ENCODE measurements around the gene A2ML1.
"Not testable (repeated sequence)": the region's sequence is repeated elsewhere in the genome, so short reads cannot be mapped to it uniquely, and the experiment has no call there.

A2ML1 gene

GRCh38 chr12:8822298-8822697 lies at the start of gene A2ML1:
Gene A2ML1 (plus strand): TSS chr12:8822621. CDS start chr12:8822652, 31 bp downstream.
- DNase-seq, result no peak

- DNase-seq, result no peak
Measured at GRCh38 chr12:8773461-8773860, 49.0 kb upstream of the A2ML1 start.

GRCh38 chr12:8779281-8779680 lies 43.1 kb upstream of the A2ML1 start:
- DNase-seq, result no peak

GRCh38 chr12:8779862-8780261 lies 42.6 kb upstream of the A2ML1 start:
- DNase-seq, result no peak

- no peak for DNase-seq
Measured at GRCh38 chr12:8780389-8780788, 42.0 kb upstream of the A2ML1 start.

- DNase-seq, result no peak
Measured at GRCh38 chr12:8781381-8782127, 40.9 kb upstream of the A2ML1 start.

GRCh38 chr12:8784290-8784888 lies 38.0 kb upstream of the A2ML1 start:
- no peak for DNase-seq

- DNase-seq, result no peak
Measured at GRCh38 chr12:8785499-8785898, 36.9 kb upstream of the A2ML1 start.

- DNase-seq, result not testable (repeated sequence)
Measured at GRCh38 chr12:8787206-8787605, 35.2 kb upstream of the A2ML1 start.

- not testable (repeated sequence) for DNase-seq
Measured at GRCh38 chr12:8788706-8789105, 33.7 kb upstream of the A2ML1 start.

- DNase-seq, result not testable (repeated sequence)
Measured at GRCh38 chr12:8789341-8790013, 32.9 kb upstream of the A2ML1 start.

GRCh38 chr12:8793226-8793625 lies 29.2 kb upstream of the A2ML1 start:
- DNase-seq, result not testable (repeated sequence)

- not testable (repeated sequence) for DNase-seq
Measured at GRCh38 chr12:8794611-8795010, 27.8 kb upstream of the A2ML1 start.

- DNase-seq, result no peak
Measured at GRCh38 chr12:8796831-8797626, 25.4 kb upstream of the A2ML1 start.

- DNase-seq, result not testable (repeated sequence)
Measured at GRCh38 chr12:8801213-8801612, 21.2 kb upstream of the A2ML1 start.

- not testable (repeated sequence) for DNase-seq
Measured at GRCh38 chr12:8804833-8805232, 17.6 kb upstream of the A2ML1 start.

- not testable (repeated sequence) for DNase-seq
Measured at GRCh38 chr12:8805487-8805886, 16.9 kb upstream of the A2ML1 start.

- DNase-seq, result not testable (repeated sequence)
Measured at GRCh38 chr12:8807084-8807483, 15.3 kb upstream of the A2ML1 start.

GRCh38 chr12:8810112-8810511 lies 12.3 kb upstream of the A2ML1 start:
- DNase-seq, result not testable (repeated sequence)

GRCh38 chr12:8813572-8814357 lies 8.7 kb upstream of the A2ML1 start:
- no peak for DNase-seq

- DNase-seq, result no peak
Measured at GRCh38 chr12:8816448-8817050, 5.9 kb upstream of the A2ML1 start.

GRCh38 chr12:8817856-8818255 lies 4.6 kb upstream of the A2ML1 start:
- DNase-seq, result no peak
